GM21447 (cell line): ENCODE measurements around the gene GRID2IP.
"Not testable (repeated sequence)": the region's sequence is repeated elsewhere in the genome, so short reads cannot be mapped to it uniquely, and the experiment has no call there.

Experiments
- ATAC-seq: cut with Tn5 transposase; IDR thresholded peaks from one replicate; pipeline ENCODE4 v1.9.1; 2021; ENCODE audit not compliant: unreplicated experiment

Gene GRID2IP

DNA sequence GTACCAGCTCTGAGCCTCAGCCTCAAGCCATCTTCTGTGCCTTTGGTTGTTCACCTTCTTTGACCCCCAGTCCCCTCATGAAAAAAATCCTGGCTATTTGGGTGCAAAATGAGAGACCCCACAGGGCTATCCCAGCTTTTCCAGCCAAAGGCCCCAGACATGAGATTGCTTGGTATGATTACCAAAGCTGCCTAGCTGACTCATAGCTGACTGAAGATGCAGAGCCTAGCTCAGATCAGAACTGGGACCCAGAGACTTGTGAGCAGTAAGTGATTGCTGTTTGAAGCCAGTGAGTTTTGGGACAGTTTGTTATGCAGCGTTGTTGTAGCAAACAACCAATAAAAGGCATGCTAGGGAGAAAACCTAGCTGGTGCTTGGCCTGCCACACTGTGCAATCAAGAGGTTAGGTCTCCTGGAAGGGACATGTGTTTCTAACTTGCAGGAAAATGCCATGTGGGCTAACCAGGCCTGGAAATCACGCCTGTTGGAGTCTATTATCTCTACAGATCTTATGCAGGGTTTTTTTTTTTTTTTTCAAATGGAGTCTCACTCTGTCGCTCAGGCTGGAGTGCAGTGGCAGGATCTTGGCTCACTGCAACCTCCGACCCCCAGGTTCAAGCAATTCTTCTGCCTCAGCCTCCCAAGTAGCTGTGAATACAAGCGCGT is 55.5 kb downstream of the GRID2IP start:
- ATAC-seq = no peak

DNA sequence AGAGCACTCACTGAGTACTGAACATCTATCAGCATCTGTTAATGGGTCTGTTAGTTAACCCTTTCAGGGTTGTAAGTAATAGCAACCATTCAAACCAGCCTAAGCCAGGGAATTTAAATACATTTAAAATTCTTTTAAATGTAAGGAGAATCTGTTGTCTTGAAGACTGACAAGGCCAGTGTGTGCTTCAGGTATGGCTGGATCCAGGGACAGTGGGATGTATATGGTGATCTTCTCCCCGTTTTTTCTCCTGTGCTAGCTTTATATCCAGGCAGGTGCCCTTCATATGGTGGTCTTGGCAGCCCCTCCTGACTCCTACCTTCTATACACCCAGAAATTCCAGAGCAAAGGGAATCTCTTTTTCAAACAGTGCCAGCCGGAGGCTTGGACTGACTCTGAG is 56.9 kb downstream of the GRID2IP start:
- no peak for ATAC-seq

DNA sequence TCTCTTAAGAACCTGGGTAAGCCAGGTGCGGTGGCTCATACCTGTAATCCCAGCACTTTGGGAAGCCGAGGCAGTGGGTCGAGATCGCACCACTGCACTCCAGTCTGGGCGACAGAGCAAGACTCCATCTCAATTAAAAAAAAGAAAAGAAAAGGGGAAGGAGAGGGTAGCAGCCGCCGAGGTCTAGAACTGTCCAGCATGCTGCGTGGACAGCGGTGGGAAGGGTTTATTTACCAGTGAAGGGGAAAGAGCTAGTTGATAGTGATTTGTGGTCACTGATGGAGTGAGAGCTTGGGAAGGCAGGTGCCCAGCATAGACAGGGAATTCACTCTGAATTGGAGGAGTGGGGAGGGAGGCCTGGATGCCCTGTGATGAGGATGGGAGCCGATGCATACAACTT is 60.1 kb downstream of the GRID2IP start:
- ATAC-seq = no peak

DNA sequence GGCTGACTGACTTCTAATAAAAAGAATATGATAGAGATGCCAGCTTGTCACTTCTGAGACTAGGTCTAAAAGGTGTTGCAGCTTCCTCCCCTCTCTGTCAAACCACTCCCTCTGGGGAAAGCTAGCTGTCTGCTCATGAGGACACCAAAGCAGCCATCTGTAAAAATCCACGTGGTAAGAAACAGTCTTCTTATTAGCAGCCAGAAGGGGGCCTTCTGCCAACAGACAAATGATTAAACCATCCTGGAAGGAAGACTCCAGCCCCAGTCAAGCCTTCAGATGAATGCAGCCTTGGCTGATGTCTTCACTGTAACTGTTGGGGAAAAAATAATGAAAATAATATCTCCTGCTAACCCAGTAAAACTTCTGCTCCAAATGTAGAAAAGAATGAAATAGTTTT is 61.6 kb downstream of the GRID2IP start:
- ATAC-seq = no peak

DNA sequence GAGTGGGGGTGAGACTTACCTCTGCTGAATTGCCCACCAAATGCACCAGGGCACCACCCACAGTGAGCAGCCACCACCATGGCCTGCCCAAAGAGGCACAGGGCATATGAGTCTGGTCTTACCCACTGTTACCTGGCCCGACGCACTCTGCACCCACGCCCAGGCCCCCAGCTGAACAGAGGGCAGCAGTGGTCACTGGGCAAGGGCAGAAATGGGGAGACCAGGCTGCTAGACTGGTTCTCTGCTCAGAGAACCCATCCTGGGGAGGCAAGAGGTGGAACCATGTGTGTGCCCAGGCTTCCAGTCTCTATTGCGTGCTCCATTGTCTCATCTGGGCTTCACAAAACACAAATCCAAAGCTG is 64.1 kb downstream of the GRID2IP start:
- ATAC-seq = no peak

DNA sequence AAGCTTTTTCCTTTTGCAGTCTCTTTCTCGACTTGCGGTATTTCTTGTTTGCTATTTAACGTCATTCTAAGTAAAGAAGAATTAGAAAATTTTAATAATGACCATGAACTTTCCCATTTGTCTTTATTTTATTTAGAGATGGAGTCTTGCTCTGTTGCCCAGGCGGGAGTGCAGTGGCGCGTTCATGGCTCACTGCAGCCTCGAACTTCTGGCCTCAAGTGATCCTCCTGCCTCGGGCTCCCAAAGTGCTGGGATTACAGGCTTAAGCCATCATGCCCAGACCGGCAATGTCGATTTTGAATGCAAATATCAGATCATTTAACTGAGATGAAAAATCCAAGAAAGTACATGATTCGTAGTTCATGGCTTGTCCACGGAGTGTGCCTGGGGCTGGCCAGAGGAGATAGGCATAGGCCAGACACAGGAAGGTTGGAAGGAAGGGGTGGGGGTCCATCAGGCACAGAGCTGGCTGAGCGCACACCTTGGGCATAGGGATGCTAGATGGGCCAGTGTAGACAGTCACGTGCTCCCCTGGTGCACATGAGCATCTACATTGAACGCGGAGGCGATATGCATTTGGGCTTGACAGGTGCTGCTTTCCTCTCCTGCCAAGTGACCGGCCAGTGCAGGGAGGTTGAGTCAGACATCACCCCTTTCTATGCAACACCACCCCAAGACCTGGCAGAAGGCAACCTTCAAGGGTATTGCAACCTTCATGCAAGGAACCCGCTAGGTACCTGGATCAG is 64.7 kb downstream of the GRID2IP start:
- ATAC-seq = no peak

DNA sequence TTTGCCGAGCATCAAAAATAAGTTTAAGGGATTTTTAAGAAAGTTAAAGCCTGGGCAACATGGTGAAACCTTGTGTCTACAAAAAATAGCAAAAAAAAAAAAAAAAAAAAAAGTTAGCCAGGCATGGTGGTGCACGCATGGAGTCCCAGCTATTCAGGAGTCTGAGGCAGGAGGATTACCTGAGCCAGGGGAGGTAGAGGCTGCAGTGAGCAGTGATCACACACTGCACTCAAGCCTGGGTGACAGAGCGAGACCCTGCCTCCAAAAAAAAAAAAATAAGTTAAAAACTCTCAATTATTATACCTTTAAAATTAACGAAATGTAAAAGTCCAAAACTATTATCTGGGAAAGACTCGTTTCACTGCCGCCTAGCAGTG is 68.5 kb downstream of the GRID2IP start:
- no peak for ATAC-seq

DNA sequence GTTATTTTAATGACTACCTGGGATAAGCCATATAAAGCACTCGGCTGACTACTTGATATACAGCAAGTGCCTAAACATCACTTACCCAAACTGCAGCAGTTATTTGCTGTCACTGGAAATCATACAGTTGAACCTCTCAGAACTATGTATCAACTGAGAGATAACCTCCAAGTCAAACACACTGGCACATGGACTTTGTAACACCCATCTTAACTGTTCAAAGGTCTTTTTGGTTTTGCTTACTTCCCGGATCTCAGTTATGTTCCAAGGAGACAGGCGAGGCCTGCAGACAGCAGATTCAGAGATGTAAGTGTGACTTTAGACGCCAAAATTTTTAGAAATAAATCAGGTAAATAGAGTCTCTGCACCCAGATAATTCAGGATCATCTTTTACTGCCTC is 69.0 kb downstream of the GRID2IP start:
- no peak for ATAC-seq

DNA sequence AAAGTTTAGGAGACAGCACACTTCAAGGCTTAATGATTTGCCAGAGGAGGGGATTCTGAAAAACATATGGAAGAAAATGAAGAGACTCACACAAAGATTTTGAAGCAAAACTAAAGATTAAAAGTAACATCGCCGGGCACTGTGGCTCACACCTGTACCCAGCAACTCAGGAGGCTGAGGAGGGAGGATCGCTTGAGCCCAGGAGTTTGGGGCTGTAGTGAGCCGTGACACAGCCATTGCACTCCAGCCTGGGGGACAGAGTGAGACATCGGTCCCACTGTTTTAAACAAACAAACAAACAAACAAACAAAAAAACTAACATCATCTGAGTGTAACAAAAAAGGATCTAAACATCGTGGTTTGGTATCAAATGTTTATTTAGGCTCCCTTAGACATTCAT is 69.8 kb downstream of the GRID2IP start:
- ATAC-seq = no peak

DNA sequence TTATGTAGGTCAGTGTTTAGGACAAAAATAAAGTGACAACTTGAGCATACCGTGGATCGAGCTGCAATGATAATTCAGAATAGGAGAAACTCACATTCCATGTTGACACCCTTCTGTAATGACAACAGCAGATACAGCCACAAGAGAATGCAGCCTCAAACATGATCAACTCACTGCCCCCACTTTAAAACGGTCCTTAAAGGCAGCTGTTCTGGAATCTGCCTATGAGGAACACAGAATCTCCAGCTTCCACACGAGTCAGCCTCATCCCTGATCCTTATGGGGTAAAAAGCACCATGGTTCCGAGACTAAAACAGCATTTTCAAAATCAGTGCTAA is 71.0 kb downstream of the GRID2IP start:
- no peak for ATAC-seq

DNA sequence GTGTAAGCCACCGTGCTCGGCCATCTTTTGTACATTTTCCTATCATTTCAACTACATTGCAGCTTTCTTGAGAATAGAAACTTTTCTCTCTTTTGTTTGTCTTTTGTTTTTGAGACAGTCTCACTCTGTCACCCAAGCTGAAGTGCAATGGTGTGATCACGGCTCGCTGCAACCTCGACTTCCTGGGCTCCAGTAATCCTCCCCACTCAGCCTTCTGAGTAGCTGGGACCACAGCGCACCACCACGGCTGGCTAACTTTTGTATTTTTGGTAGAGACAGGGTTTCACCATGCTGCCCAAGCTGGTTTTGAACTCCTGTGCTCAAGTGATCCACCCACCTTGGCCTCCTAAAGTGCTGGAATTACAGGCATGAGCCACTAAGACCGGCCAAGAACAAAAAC is 72.2 kb downstream of the GRID2IP start:
- ATAC-seq = no peak

DNA sequence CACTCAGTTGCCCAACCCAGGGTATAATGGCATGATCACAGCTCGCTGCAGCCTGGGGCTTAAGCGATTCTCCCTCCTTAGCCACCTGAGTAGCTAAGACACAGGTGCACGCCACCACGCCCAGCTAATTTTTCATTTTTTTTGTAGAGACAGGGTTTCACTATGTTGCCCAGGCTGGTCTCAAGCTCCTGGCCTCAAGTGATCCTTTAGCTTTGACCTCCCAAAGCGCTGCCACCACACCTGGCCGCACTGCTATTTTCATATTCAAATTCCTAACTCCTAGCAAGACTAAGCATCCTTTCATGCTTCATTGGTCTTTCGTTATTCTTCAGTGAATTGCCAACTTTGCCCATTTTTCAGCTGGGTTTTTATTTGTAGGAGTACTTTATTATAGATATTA is 73.1 kb downstream of the GRID2IP start:
- ATAC-seq = no peak

DNA sequence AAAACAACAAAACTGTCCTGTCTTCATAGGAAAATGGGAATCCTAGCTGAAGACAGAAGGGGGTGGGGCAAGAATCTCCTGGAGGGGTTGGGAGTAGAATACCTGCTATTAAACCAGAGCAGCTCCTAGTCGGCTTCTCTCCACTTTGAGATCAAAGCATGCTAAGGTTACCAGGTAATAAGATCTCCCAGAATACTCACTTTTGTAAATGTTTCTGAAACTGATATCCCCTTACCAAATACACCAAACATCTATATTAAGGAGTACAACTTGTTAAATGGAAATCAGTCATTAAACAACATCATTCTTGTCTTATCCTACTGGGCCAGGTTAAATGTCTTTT is 74.0 kb downstream of the GRID2IP start:
- no peak for ATAC-seq

DNA sequence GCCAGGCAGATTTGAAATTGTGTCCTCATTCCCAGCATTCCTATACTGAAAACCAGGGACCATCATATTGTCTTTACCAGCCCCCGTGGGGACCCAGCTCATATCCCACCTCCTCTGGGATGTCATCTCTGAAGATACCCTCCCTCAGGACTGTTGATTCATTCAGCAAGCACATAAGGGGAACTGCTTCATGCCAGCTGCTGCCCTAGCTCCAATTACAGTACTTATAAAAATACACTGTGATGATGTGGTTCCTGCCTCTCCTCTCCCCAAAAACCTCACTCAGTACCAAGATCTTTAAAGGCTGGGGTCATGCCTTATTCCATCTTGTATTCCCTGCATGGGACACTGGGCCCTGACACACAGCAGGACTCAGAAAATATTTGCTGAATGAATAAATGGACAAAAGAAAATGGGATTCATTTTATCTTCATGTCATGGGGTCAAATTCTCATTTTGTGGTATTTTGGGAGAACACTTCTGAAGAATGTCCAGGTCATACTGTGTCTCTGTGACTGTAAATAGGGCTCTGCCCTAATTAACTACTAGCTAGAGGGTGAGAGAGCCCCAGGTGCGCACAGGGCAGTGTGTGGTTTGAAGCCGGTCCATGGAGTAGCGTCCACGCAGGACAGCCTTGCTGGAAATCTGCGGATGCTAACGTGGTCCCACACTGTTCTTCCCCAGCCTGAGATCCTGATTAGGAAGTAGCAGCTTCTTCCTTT is 74.5 kb downstream of the GRID2IP start:
- ATAC-seq = no peak

DNA sequence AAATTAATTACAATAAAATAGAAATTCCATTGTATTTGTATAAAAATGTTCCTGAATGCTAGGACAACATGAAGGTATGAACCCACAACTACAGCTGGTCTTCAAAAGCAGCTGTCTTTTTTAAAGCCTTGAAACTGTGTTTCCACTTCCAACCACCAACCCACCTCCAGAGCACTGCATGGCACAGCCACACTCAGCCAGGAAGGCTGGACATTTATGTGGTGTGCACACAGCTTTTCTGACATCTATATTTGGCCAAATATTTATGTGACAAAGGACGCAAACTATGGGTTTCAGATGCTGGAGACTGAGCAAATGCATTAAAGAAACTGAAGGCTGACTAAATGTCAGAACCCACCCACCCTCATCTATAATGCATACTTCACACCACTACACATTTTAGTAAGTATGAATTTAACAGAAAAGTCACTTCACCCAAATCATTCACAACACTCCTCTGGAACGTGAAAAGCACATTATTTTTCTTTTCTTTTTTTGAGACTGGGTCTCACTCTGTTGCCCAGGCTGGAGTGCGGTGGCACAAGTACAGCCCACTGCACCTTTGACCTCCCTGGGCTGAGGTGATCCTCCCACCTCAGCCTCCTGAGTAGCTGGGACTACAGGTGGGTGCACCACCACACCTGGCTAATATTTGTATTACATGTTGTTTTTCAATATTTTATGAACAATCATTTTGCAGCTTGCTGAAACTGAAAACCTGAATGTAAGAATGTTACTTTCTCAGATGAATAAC is 75.7 kb downstream of the GRID2IP start:
- no peak for ATAC-seq

DNA sequence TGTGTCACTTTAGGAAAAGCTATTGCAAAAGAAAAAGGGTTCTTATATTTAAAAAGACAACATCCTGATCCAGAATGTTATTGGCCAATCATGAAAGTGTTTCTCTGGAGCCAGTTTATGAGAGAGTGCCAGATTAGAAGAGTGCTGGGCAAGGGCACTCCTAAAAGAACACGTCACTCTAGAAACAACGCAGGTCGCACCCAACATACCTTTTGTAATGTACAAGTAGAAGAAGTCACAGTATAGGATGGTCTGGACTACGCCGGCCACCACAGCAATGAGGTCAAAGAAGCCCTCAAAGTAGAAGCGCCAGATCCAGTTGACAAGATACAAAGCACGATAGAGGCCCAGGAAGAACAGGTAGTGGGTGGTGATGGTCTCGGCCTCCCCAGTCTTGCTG is 85.4 kb downstream of the GRID2IP start:
- no peak for ATAC-seq

DNA sequence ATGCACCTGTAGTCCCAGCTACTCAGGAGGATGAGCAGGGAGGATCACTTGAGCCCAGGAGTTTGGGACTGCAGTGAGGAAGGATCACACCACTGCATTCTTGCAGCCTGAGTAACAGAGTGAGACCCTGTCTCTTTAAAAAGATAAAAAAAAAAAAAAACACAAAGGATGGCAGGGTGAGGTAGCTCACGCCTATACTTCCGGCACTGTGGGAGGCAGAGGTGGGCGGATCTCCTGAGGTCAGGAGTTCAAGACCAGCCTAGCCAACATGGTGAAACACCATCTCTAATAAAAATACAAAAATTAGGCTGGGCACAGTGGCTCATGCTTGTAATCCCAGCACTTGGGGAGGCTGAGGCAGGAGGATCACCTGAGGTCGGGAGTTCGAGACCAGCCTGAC is 87.7 kb downstream of the GRID2IP start:
- ATAC-seq = not testable (repeated sequence)

DNA sequence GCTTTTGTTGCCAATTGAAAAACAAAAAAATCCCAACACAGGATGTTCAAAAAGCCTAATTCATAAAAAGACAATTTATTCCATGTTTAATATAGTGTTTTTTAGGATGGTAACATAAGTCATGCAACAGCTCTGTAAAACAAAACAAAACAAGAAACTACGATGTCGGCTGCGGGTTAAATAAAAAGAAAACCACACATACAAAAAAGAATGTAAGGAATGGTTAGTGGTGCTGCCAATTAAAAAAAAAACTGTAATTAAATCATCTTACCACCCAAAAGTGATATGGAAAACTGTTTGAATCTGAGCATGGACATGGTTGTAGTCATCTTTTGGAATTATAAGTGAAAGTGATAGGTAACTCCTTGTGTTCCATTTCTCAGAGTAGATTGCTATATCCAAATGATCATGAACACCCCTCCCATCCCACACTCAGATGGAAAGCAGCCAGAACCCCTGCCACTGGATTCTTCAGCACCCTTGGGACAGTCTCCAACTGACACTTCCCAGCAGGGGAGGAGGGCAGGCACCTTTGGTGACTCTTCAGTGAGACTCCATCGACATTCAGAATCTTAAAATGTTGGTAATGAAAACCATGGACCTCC is 89.2 kb downstream of the GRID2IP start:
- no peak for ATAC-seq

DNA sequence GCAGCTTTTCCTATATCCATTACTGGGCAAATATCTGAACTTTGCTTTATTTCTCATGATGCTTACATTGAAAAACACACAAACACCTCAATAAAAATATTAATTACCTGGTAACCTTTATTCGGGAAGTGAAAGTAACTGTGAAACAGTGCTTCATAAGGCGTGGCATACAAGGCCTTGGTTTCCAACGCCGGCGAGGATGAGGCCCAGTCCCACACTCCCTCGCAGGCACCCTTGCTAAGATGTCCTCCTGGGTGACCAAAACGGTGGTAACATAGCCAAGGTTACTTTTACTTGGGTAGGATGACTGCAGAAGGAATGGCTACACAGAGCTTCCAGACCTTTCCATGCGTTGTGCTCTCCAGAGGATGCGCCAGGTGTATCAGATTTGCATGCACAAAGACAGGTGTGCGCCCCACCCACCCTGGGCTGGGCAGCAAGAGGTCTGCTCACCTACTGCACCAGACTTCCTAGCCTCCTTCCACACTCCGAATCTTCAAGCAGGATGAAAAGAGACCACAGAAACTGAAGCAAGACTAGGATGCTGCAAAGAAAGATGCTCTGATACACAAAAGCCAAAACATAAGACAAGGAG is 90.2 kb downstream of the GRID2IP start:
- ATAC-seq = no peak

DNA sequence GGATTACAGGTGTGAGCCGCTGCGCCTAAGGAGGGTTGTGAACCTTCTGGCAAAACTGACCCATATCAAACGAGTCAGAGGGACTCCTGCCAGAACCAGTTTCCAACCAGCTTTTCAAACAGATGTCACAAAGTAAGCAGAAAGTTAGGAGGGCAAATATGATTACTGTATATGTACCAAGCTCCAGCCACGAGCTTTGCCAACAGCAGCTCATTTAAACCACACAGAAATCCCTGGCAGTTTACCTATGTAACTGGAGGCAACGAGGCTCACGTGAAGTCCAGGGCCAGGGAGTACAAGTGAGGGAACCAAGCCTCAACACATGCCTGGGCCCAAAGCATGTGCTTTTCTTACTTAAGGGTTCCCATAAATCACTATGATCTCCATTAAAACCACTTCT is 91.0 kb downstream of the GRID2IP start:
- ATAC-seq = no peak

DNA sequence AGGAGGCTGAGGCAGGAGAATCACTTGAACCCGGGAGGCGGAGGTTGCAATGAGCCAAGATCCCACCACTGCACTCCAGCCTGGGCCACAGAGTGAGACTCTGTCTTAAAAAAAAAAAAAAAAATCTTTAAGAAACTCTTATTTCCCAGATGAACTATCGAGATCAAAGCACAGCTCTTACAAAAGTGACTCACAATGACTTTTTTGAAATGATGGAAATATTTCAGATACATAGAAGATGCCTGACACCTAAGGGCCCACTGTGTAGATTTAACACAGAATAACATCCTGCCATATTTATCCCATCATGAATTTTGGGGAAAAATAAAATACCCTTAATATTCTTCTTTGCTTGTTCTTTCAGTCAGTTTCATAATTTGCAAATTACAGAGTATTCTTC is 92.6 kb downstream of the GRID2IP start:
- not testable (repeated sequence) for ATAC-seq
